Dedifferentiated amniotic fluid mesenchymal stem cell (primary cell): ENCODE results near the gene RANBP9.

Experiments used
- DNase-seq: peaks from one replicate; pipeline ENCODE4 v3.0.0-alpha.2; 2016; ENCODE audit errors: extremely low spot score

RANBP9 gene

DNA sequence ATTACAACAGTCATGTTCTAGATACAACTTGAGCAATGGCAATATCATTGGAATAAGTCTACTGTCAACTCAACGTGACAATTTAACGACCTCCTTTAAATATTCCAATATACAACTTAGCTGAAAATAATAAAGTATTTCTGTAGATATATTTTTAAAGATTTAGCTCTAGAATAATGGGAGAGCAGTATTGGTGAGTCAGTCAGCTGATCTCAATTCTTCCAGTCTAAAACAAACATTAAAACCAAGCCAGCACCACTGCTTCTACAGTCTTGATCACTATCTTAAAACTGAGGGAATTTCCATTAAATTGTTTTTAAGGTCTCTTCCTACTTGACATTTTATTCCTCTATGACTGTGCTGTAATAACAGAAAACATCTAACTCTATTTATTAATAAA lies 58.3 kb downstream of the RANBP9 start:
- DNase-seq, result no peak

DNA sequence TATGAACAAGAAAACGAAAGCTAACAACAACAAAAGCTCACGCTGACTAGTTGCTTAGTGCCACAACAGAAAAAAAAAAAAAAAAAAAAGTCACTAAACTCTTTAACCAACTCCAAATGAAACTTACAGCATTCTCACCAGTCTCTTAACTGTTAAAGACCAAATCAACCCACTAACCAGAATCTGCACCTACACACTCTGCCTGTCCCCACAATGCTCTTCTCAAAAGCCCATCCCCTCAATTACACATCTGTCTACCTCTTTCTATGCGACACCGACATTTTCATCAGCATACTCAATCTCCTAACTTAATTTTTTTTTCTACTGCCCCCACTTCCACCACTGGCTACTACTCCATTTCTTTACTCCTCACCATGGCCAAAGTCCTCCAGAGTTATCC lies 62.2 kb downstream of the RANBP9 start:
- no peak for DNase-seq

DNA sequence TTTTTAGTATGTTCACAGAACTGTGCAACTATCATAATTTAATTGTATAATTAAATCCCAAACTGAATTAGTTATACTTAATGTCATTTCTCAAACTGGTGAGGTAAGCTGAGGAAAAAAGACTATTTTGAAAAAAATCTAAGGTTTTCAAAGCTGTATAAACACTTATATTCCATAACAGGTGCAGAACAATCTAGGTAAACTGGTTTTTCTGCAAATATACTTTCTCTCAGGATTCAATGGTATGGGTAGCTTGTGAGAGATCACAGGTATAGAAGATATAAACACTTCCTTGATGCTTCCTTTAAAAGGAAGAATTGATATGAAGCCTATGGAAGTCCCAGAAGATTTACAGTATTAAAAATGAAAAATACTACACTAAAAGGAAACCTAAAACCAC lies 62.8 kb downstream of the RANBP9 start:
- no peak for DNase-seq

DNA sequence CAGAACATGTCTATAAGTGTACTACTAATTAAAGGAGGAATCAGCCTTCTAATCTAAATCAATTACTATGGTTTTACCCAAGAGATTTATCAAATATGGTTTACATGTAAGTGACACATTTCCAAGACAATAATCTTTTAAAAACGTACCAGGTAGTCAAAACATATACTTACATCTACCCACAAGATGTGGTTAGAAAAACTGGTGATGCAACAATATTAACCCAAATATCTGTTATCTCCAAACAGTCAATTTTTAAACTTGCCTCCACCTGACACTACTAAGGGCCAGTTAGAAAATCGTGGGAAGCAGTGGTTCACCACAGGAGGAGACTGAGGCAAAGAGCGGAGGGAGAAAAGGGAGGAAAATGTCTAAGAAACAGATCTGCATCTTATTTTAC lies 68.5 kb downstream of the RANBP9 start:
- DNase-seq, result no peak

DNA sequence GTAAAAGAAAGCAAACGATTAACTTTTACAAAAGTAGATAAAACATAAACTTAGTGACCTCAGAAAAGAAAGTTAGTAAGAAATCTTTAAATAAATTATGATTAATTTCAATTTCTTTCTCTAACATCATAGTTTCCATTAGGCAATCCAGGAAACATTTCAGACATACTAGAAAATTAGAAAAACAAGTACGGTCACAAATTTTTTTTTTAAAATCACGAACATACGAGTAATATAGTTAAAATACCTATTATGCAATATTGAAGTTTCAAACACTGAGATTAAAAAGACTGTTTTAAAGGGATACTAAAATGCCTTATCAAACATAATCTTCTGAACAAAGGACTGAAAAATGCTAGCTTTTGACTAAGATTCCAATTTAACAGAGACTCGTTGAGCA lies 70.3 kb downstream of the RANBP9 start:
- peak; percentile 37 for DNase-seq

DNA sequence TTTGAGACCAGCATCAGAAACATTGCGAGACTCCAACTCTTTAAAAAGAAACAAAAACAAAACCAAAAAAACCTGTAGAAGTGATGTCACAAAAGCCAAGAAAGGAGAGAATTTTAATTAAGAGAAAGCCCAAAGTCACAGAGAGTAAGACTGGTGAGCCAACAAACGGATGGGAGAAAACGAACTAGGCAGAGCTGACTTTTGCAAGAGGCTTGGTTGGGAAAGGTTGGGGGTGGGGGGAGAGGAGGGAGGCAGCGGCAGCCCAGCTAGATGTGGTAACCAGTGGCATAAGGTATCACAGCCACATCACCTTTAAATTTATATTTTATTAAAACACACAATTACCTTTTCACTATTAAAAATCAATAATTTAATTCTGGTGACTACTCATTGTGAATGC lies 73.0 kb downstream of the RANBP9 start:
- DNase-seq, result no peak

DNA sequence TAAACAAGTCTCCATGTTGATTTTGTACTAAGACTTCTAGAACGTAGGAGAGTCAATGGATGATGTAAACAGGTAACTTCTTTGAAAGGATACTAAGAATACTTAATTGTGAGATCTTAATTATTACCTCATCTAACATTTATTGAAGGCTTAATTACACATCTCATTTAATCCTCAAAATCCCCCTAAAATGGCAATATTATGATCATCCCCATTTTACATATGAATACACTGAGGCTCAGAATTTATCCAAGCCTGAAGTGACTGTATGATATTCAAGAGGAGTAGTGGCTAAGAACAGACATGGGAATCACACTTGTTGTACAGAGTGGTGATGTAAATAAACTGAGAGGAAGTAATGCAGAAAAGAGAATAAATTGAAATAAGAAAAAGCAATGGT lies 73.6 kb downstream of the RANBP9 start:
- DNase-seq, result no peak

DNA sequence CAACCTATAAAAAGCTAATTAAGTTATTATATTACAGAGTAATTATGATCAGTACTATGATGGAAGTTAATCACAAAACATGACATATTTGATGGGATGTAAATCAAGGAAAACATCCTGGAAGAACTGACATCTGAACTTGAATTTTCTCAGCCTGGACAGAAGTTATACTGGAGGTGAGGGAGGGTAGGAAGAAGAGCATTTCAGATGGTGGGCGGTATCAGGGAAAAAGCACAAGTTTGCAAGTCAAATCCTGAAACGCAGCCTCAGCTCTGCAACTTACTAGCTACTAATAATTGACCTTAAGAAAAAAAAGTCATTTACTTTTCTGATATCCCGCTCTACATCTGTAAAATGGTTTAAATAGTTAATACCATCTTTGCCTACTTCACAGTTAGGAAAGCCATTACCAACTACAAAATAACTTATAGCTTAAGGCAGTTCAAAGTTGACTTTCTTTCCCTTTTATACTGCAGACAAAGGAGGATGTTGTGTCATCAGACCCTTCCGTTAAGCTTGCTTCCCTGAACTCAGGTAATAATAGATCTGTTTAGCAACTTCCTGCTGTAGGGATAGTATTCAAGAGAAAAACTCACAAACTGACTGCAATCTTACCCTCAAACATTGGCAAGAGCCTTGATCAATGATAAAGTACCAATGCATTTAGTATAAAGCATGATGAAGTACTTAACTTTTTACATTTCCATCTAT lies 75.5 kb downstream of the RANBP9 start:
- DNase-seq, result no peak

GRCh38 chr6:13633343-13633742 lies 78.3 kb downstream of the RANBP9 start:
- DNase-seq, result no peak

DNA sequence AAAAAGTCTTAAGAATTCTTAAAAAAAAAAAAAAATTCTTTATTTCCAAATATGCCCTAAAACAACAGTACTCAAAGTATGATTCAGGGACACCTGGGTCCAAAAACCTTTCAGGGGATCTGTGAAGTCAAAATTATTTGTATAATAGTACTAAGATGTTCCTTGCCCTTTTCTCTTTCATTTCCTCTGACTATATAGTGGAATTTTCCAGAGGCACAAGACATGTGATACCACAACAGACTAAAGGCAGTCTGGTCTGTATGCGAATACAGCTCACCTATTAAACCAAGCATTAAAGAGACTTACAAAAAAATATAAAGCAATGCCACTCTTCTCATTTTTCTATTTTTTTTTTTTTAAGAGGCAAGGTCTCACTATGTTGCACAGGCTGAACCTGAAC lies 81.1 kb downstream of the RANBP9 start:
- no peak for DNase-seq

- no peak for DNase-seq
Measured at GRCh38 chr6:13629459-13630116, 82.0 kb downstream of the RANBP9 start.

GRCh38 chr6:13624871-13625288 lies 86.8 kb downstream of the RANBP9 start:
- no peak for DNase-seq

DNA sequence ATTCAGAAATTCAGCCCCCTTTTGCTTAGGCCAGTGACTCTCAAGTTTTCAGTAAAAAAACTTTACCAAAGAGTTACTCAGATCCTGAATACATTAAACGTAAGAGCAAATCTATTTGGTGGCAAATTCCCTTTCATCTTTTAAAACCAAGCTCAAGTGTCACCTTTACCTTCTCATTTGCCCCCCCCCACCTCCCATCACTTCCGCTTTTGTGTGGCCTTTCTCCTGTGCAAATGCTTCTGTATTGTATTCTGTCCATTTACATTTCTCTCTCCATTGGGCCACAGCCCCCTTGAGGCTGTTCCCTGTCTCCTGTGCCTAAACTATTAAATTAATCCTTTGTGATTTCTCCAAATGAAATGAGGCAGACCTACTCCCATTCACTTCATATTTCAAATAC lies 94.6 kb downstream of the RANBP9 start:
- DNase-seq, result no peak

DNA sequence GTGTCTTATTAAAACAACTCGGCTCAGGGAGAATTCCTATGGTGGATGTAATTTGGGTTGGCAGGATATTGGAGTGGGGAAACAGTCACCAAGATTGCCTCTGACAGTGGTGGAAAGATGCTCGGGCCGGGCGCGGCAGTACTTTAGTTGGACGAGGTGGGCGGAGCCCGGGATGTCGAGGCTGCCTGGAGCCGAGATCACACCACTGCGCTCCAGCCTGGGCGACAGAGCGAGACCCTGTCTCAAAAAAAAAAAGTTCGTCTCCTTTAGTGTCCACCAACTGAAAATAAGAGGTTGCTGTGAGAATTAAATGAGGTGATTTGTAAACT lies 95.9 kb downstream of the RANBP9 start:
- peak; percentile 45 for DNase-seq

DNA sequence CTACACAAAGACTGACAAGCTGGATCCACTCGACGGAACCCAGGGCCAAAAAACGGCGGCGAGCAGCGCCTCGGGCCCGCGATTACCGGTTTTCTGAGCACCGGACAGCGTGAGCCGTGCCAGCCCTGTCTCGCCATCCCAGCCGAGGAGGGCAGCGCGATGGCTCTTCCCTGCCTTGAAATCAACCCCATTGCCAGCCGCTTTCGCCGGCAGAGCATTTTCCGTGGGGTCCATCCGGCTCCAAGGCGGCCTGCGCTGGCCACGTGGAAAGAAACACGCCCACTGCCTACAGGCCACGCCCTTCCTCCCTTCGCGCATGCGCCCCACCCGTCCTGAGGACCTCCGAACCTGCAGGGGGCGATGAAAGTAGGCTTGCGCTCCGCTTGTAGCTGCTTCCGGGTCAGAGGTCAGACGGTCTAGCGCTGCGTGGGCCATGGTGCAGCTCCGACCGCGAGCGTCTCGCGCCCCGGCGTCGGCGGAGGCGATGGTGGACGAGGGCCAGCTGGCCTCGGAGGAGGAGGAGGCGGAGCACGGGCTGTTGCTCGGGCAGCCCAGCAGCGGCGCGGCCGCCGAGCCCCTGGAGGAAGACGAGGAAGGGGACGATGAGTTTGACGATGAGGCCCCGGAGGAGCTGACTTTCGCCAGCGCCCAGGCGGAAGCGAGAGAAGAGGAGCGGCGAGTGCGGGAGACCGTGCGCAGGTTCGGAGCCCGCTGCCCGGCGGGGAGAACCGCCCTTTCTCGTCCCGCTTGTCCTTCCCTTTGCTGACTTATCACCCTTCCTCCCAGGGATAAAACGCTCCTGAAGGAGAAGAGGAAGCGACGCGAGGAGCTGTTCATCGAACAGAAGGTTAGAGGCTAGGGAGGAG lies 96.5 kb downstream of the RANBP9 start, which contains the start of gene NOL7:
Gene NOL7, plus strand, starts transcription at position 410 of the 866 bp plus-strand sequence. Its CDS starts 24 bp downstream, at position 434.
- peak; percentile 99 for DNase-seq

- DNase-seq, result peak; percentile 38
Measured at GRCh38 chr6:13614126-13614925, 97.3 kb downstream of the RANBP9 start.

GRCh38 chr6:13613029-13613594 lies 98.5 kb downstream of the RANBP9 start:
- no peak for DNase-seq

DNA sequence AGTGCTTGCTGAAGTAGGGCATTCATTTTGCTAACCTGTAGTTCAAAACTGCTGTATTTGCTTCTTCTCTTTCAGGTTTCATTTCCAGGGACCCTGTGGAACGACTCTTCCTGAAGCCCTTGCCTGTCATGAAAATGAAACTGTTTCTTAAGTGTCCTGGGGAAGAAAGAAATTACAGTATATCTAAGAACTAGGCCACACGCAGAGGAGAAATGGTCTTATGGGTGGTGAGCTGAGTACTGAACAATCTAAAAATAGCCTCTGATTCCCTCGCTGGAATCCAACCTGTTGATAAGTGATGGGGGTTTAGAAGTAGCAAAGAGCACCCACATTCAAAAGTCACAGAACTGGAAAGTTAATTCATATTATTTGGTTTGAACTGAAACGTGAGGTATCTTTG lies 99.9 kb downstream of the RANBP9 start:
- no peak for DNase-seq

GRCh38 chr6:13605634-13606033 lies 106.0 kb downstream of the RANBP9 start:
- no peak for DNase-seq

GRCh38 chr6:13604546-13605416 lies 106.9 kb downstream of the RANBP9 start:
- no peak for DNase-seq

GRCh38 chr6:13604135-13604534 lies 107.5 kb downstream of the RANBP9 start:
- DNase-seq, result no peak
